HG03521 (cell line): ENCODE measurements around the gene IL6ST.
"Not testable (repeated sequence)": the region's sequence is repeated elsewhere in the genome, so short reads cannot be mapped to it uniquely, and the experiment has no call there.

Experiments
- ATAC-seq: cut with Tn5 transposase; IDR thresholded peaks from one replicate; pipeline ENCODE4 v1.9.1; 2021; ENCODE audit warnings: mild to moderate bottlenecking, moderate library complexity; ENCODE audit not compliant: unreplicated experiment

IL6ST gene

GRCh38 chr5:55994495-55994997, at the start of gene IL6ST:
IL6ST (minus strand) TSS chr5:55994963; CDS start chr5:55976278, 18,685 bp downstream.
- peak; percentile 38 for ATAC-seq

GRCh38 chr5:56039985-56040384, 45.2 kb upstream of the IL6ST start:
- ATAC-seq, result no peak

GRCh38 chr5:56038206-56038605, 43.4 kb upstream of the IL6ST start:
- not testable (repeated sequence) for ATAC-seq

- no peak for ATAC-seq
Observed at GRCh38 chr5:56037531-56038010, 42.8 kb upstream of the IL6ST start.

GRCh38 chr5:56035394-56035793, 40.6 kb upstream of the IL6ST start:
- ATAC-seq, result not testable (repeated sequence)

GRCh38 chr5:56029871-56030630, 35.3 kb upstream of the IL6ST start:
- not testable (repeated sequence) for ATAC-seq

GRCh38 chr5:56029457-56029856, 34.7 kb upstream of the IL6ST start:
- ATAC-seq, result no peak

- no peak for ATAC-seq
Observed at GRCh38 chr5:56028708-56029107, 33.9 kb upstream of the IL6ST start.

- peak; percentile 77 for ATAC-seq
Observed at GRCh38 chr5:56026863-56027300, 32.1 kb upstream of the IL6ST start.

- no peak for ATAC-seq
Observed at GRCh38 chr5:56025151-56025885, 30.6 kb upstream of the IL6ST start.

- ATAC-seq, result no peak
Observed at GRCh38 chr5:56024810-56025150, 30.0 kb upstream of the IL6ST start.

- no peak for ATAC-seq
Observed at GRCh38 chr5:56023296-56023695, 28.5 kb upstream of the IL6ST start.

- no peak for ATAC-seq
Observed at GRCh38 chr5:56019306-56020272, 24.8 kb upstream of the IL6ST start.

- ATAC-seq, result no peak
Observed at GRCh38 chr5:56018832-56019231, 24.1 kb upstream of the IL6ST start.

- ATAC-seq, result not testable (repeated sequence)
Observed at GRCh38 chr5:56014701-56015100, 19.9 kb upstream of the IL6ST start.

GRCh38 chr5:56013939-56014338, 19.2 kb upstream of the IL6ST start:
- ATAC-seq, result not testable (repeated sequence)

- ATAC-seq, result no peak
Observed at GRCh38 chr5:56012281-56012963, 17.7 kb upstream of the IL6ST start.

- ATAC-seq, result no peak
Observed at GRCh38 chr5:56011835-56012234, 17.1 kb upstream of the IL6ST start.

GRCh38 chr5:56010431-56010830, 15.7 kb upstream of the IL6ST start:
- no peak for ATAC-seq

- ATAC-seq, result no peak
Observed at GRCh38 chr5:56006600-56006999, 11.8 kb upstream of the IL6ST start.
